ENCODE results near the gene LLGL2.

DNA sequence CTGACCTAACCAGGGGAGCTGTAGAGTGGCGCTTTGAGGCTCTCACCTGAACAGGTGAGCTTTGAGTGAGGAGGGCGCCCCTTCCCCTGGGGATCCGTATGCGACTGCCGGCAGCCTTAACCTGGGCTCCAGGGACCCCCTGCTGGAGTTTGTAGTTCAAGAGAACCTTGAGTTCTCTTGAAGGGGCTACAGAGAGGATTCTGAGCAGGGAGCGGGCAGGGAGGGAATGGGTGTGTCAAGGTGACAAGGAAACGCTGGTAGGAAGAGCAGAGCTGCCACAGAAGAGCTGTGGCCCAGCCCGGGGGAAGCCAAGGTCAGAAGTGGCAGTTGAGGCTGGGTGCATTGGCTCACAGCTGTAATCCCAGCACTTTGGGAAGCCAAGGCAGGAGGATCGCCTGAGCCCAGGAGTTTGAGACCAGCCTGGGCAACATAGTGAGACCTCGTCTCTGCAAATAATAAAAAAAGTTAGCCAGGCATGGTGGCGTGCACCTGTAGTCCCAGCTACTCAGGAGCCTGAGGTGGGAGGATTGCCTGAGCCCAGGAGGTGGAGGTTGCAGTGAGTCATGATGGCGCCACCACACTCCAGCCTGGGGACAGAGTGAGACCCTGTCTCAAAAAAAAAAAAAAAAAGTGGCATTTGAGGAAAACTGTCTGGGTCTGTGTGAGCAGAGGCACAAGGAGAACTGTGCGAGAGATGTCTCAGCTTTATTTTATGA lies 1.2 kb downstream of the LLGL2 start:
- TF ChIP-seq POLR2A (IDR thresholded peaks at IDR 0.05; ENCODE audit: low read depth, low read length) = no peak
- no peak for TF ChIP-seq TAF1 (IDR thresholded peaks at IDR 0.05; ENCODE audit: low read depth, low read length)
- no peak for TF ChIP-seq POLR2AphosphoS5 (IDR thresholded peaks at IDR 0.05; ENCODE audit: low read depth, low read length)
- no peak for TF ChIP-seq PAX5 (IDR thresholded peaks at IDR 0.05; ENCODE audit: insufficient read depth, low read length, severe bottlenecking)
- TF ChIP-seq POU2F2 (IDR thresholded peaks at IDR 0.05; ENCODE audit: low read depth, low read length) = no peak

Measured in GM12891 (cell line).